Neural crest cell (in vitro differentiated cells): ENCODE measurements around the gene ERCC5. TPM values are rescaled to one million over a fixed set of nuclear protein-coding genes. Genes with fewer than 3 reads are reported as not detected.

Source experiments
- DNase-seq: peaks from one replicate; pipeline ENCODE4 v3.0.0; 2021; ENCODE audit warnings: low read depth, mixed read lengths, low spot score
- H3K27ac Mint-ChIP-seq: one replicate; pipeline ENCODE4 v1.8.0; 2021; ENCODE audit warnings: mild to moderate bottlenecking, mixed read lengths; ENCODE audit not compliant: unreplicated experiment
- H3K27me3 Mint-ChIP-seq: 2 replicates; pipeline ENCODE4 v1.8.0; 2021; ENCODE audit warnings: low read depth, mild to moderate bottlenecking, mixed read lengths
- H3K36me3 Mint-ChIP-seq: 2 replicates; pipeline ENCODE4 v1.8.0; 2021; ENCODE audit warnings: low read depth, mild to moderate bottlenecking, mixed read lengths
- H3K4me1 Mint-ChIP-seq: 2 replicates; pipeline ENCODE4 v1.8.0; 2021; ENCODE audit warnings: mixed read lengths
- H3K4me3 Mint-ChIP-seq: one replicate; pipeline ENCODE4 v1.8.0; 2021; ENCODE audit warnings: mild to moderate bottlenecking, mixed read lengths
- H3K9me3 Mint-ChIP-seq: 2 replicates; pipeline ENCODE4 v1.8.0; 2021; ENCODE audit warnings: mixed read lengths
- total RNA-seq: library from RNA; stranded (reverse); gene quantifications from 2 replicates; pipeline ENCODE4 v1.2.1, GENCODE V29; 2021
- TF ChIP-seq, protein P1 (sequence below): fragments of 200-600 bp; sonication (generic); conservative IDR thresholded peaks from 2 replicates; pipeline ENCODE4 v1.5.0; 2021; ENCODE audit warnings: antibody characterized with exemption, mild to moderate bottlenecking

Gene ERCC5
- total RNA-seq, 1 donor from 2014 or later: 39.2 TPM

GRCh38 chr13:102868366-102868936 is 22.6 kb downstream of the ERCC5 start:
- TF ChIP-seq, protein P1, sequence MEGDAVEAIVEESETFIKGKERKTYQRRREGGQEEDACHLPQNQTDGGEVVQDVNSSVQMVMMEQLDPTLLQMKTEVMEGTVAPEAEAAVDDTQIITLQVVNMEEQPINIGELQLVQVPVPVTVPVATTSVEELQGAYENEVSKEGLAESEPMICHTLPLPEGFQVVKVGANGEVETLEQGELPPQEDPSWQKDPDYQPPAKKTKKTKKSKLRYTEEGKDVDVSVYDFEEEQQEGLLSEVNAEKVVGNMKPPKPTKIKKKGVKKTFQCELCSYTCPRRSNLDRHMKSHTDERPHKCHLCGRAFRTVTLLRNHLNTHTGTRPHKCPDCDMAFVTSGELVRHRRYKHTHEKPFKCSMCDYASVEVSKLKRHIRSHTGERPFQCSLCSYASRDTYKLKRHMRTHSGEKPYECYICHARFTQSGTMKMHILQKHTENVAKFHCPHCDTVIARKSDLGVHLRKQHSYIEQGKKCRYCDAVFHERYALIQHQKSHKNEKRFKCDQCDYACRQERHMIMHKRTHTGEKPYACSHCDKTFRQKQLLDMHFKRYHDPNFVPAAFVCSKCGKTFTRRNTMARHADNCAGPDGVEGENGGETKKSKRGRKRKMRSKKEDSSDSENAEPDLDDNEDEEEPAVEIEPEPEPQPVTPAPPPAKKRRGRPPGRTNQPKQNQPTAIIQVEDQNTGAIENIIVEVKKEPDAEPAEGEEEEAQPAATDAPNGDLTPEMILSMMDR: no peak
- no peaks in the 10 kb centered on the region for H3K27me3 Mint-ChIP-seq

GRCh38 chr13:102869948-102870676 is 24.3 kb downstream of the ERCC5 start:
- no peaks in the 10 kb centered on the region for H3K27me3 Mint-ChIP-seq
- TF ChIP-seq, protein P1: no peak
- H3K4me1 Mint-ChIP-seq: peaks cover 9% of the 10 kb centered on the region
- no peak overlapping the region for H3K27ac Mint-ChIP-seq
- no peak for DNase-seq
- H3K4me3 Mint-ChIP-seq: no peak overlapping the region
- H3K36me3 Mint-ChIP-seq: peaks cover 7% of the 10 kb centered on the region
- H3K9me3 Mint-ChIP-seq: no peaks in the 10 kb centered on the region

More at GRCh38 chr13:102868366-102868936, 22.6 kb downstream of the ERCC5 start:
- Mint-ChIP-seq H3K4me1 (peaks cover 4% of the 10 kb centered on the region), H3K27ac (no peak overlapping the region), H3K36me3 (peaks cover 21% of the 10 kb centered on the region), H3K4me3 (no peak overlapping the region), H3K9me3 (no peaks in the 10 kb centered on the region)
- DNase-seq: no peak

GRCh38 chr13:102870677-102871415 is 25.0 kb downstream of the ERCC5 start:
- no peaks in the 10 kb centered on the region for H3K27me3 Mint-ChIP-seq
- H3K36me3 Mint-ChIP-seq: peaks cover 6% of the 10 kb centered on the region
- peak; percentile 53 for DNase-seq
- H3K4me1 Mint-ChIP-seq: peaks cover 16% of the 10 kb centered on the region
- H3K4me3 Mint-ChIP-seq: no peak overlapping the region
- no peaks in the 10 kb centered on the region for H3K9me3 Mint-ChIP-seq
- TF ChIP-seq, protein P1: peak; percentile 93
- H3K27ac Mint-ChIP-seq: no peak overlapping the region

- Mint-ChIP-seq H3K9me3 (no peaks in the 10 kb centered on the region), H3K4me1 (peaks cover 27% of the 10 kb centered on the region), H3K27me3 (no peaks in the 10 kb centered on the region), H3K36me3 (peaks cover 12% of the 10 kb centered on the region), H3K27ac (no peak overlapping the region), H3K4me3 (no peak overlapping the region)
- TF ChIP-seq, protein P1: no peak
- DNase-seq: no peak
Measured at GRCh38 chr13:102872131-102872530, 26.3 kb downstream of the ERCC5 start.

GRCh38 chr13:102872531-102872930 is 26.7 kb downstream of the ERCC5 start:
- Mint-ChIP-seq H3K27ac (peak overlapping the region; percentile 7), H3K36me3 (peaks cover 14% of the 10 kb centered on the region), H3K4me3 (no peak overlapping the region), H3K4me1 (peaks cover 27% of the 10 kb centered on the region), H3K9me3 (no peaks in the 10 kb centered on the region), H3K27me3 (no peaks in the 10 kb centered on the region)
- DNase-seq: no peak
- TF ChIP-seq, protein P1: no peak
